GM18519 (cell line): ENCODE data around the gene TRMT2A.
"Not testable (repeated sequence)": the region's sequence is repeated elsewhere in the genome, so short reads cannot be mapped to it uniquely, and the experiment has no call there.

Experiments
- ATAC-seq: cut with Tn5 transposase; IDR thresholded peaks from one replicate; pipeline ENCODE4 v1.9.1; 2021; ENCODE audit warnings: mild to moderate bottlenecking, moderate library complexity; ENCODE audit not compliant: unreplicated experiment, low FRiP score

The TRMT2A gene

GRCh38 chr22:20089226-20089976 is 27.6 kb downstream of the TRMT2A start:
- no peak for ATAC-seq

DNA sequence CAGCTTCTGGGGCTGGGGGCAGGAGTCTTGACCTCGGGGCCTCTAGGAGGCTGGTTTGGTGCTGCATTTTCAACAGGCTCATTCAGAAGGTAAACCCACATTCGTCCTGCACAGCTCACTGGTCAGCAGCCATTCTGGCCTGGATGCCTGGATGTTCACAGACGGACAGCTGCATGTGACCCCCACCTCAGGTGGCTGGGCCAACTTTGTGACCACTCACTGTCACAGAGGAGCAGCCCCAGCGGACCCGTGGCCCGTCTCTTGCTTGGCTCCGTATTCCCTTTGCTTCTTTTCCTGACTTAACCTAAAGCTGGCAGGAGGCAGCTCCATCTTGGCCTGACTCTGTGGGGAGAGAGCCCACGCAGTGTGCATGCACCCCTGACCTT is 28.8 kb downstream of the TRMT2A start:
- ATAC-seq: no peak

DNA sequence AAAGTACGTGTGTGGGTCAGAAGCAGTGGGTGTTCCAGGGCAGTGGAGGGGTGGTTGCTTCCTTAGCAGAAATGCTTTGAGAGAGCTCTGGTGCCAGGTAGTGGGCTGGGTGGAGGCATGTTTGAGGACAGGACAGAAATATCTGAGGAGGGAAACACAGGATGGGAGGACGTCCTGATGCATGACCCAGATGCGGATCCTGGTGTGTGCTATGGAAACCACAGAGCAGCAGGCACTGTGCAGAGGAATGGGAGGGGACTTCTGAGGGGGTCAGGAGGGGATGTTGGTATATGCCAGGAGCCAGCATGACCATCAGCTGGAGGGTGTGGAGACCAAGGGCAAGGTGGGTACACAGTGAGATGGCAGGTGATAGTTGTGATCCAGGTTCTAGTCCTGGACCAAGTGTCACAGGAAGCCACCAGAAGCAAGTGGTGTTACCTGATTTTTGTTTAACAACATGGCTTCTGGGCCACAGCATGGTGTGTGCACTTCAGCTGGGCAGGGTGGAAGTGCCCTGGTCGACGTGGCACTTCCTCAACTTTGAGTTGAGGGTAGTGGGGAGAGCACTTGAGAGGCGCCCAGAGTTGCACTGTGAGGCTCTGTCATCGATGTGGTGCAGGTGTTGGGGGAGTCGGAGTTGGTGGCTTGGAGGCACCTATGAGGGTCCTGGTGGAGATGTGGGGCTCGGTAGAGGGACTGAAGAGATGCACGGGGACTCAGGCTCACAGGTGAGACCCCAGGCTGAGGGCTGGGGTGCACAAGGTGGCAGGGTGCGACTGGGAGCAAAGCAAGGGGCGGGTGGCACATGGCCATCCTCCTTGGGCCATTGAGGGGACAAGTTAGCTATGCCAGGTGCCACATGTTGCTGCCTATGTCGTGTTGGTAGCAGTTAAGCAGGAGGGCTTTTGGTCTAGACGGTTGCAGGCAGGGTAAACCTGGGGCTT is 29.4 kb downstream of the TRMT2A start:
- ATAC-seq: no peak

GRCh38 chr22:20086763-20087162 is 30.3 kb downstream of the TRMT2A start:
- ATAC-seq: no peak

DNA sequence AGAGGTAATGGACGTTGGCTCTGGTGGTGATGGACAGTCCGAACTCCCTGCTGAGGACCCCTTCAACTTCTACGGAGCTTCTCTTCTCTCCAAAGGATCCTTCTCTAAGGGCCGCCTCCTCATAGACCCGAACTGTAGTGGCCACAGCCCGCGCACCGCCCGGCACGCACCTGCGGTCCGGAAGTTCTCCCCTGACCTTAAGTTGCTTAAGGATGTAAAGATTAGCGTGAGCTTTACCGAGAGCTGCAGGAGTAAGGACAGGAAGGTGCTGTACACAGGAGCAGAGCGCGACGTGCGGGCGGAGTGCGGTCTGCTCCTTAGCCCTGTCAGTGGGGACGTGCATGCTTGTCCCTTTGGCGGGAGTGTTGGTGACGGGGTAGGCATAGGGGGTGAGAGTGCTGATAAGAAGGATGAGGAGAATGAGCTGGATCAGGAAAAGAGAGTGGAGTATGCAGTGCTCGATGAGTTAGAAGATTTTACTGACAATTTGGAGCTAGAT is 30.9 kb downstream of the TRMT2A start:
- ATAC-seq: no peak

- ATAC-seq: no peak
These were observed 31.4 kb downstream of the TRMT2A start for GRCh38 chr22:20085651-20086050.

DNA sequence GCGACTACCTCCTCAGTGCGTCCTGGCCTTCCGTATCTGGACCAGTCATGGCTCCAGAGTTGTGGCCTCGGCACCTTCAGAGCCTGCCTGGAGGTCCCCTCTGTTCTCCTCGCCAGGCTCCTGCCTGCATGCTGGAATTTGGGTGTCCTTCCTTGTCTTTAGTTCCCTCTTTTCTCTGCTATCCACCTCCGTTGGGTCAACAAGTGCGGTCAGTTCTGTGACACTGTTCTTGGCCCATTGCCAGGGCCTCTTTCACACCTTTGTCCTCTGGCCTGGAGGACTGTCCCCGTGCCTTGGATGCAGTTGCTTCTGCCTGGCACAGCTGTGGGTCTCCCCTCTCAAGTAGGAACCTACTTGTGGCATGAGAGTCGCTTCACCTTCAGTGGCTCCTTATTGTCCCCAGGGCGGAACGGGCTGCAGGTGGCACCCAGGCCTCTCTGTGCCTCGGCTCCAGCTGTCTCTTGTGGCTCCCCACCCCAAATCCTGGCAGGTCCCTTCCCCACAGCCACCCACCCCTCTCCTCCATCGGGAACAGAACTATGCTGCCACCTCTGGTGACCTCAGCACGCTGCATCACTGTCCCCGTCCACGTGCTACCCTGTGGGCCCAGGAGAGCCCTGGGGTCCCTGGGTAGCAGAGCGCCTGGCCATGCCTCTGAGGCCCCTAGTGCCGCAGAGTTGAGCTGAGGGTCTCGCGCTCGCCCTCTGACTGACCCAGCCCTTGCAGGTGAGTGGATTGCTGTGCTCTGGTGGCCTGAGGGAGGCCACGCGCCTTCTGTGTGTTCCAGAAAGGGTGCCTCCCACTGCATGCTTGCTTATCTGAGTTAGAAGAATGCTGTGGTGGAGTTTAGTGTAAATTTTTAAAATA is 32.2 kb downstream of the TRMT2A start:
- no peak for ATAC-seq

DNA sequence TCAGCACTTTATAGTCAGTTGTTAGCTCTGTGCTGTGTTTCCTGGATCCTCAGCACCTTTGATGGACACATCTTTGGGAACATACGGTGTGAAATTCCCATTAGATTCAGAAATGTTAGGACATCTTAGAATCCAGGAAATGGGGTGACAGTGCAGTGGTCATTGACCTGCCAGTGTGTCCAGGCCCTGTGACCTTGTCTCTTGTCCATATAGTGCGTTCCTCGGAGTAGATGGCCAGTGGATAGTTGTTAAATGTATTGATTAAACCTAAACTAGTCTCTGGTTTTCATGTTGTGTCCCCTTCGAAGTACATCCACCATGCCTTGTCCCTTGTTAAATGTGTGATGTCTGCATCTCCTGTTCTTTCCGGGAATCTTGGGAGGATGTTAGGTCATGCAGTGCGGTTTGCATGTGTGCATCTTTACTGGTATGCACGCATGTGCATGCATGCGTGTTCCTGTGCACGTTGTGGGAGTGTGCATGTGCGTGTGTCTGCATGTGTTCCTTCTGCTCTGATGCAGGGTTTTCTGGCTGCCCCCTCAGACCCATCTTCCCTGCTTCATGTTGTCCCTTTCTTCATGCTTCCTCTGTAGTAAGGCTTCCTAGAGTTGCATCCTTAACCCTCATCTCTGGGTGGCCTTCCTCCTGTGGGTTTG is 33.0 kb downstream of the TRMT2A start:
- no peak for ATAC-seq

GRCh38 chr22:20083157-20083890 is 33.7 kb downstream of the TRMT2A start:
- no peak for ATAC-seq

- ATAC-seq: no peak
These were observed 36.0 kb downstream of the TRMT2A start for GRCh38 chr22:20080776-20081654.

DNA sequence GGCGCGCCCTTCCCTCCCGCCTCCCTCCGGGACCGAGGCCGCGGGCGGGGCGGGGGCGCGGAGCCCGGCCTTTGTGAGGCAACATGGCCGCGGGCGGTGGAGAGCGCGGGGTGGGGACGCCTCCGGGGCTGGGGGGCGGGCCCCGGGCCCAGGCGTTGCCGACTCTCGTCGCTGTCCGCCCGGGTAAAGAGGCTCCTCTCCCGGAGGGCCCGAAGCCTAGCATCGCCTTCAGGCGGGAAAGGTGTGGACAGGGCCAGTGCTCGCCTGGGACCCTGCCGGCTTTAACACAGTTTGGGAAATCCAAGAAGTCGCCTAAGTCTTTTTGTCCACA is 36.6 kb downstream of the TRMT2A start:
- ATAC-seq: peak; percentile 42

- ATAC-seq: peak; percentile 65
These were observed 37.1 kb downstream of the TRMT2A start, which contains the start of gene DGCR8 for GRCh38 chr22:20079745-20080444. Gene DGCR8, plus strand, starts transcription at chr22:20080241. Its CDS starts 5,723 bp downstream, at chr22:20085964.

- no peak for ATAC-seq
These were observed 40.3 kb downstream of the TRMT2A start for GRCh38 chr22:20076627-20077172.

- ATAC-seq: no peak
These were observed 45.5 kb downstream of the TRMT2A start for GRCh38 chr22:20071524-20071972.

DNA sequence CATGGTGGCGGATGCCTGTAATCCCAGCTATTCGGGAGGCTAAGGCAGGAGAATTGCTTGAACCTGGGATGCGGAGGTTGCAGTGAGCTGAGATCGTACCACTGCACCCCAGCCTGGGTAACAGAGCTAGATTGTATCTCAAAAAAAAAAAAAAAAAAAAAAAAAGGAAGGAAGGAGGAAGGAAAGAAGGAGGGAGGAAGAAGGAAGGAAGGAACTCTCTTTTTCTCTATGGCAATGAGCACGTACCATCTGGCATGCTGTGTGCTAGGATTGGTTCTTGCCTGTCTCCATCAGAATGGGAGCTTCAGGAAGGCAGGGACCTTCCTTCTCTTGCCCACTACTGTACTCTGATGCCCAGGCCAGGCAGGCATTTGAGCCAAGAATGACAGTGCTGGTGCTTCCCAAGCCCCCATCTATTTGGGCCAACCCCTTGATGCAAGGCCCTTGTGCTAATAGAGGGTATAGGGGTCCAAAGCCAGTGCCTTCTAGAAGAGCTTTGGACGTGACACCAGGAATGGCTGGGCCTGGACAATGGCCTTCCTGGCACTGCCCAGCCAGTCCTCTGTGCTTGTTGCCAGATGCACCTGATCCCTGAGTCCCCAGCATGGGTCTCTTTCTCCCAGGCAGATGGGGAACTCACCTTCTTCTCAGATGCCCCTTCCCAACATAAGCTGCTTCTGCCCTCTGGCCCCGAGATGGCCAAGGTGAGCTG is 47.5 kb downstream of the TRMT2A start:
- no peak for ATAC-seq

DNA sequence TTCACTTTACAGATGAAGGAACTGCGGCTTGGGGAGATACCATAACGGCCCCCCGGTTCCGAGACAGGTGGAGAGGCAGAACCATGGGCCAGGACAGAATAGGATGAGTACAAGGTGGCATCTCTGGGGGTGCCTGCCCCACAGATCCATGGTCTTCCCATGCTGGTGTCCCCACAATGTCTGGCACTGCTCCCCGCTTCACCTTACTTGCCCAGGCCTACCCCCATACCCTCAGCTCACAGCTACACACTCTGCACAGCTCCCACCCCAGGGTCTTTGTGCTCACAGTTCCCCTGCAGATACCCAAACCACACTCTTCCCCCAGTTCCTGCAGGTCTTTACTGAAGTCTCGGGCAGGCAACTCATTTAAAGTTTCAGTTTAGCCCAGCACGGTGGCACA is 48.4 kb downstream of the TRMT2A start:
- ATAC-seq: no peak

GRCh38 chr22:20067384-20067682 is 49.7 kb downstream of the TRMT2A start:
- not testable (repeated sequence) for ATAC-seq
